Body of pancreas (tissue), 4 donors: ENCODE results near the gene HNF1A. TPM values are rescaled to one million over a fixed set of nuclear protein-coding genes. Genes with fewer than 3 reads are reported as not detected.
A peak's percentile ranks its signal among the peaks of the same experiment; 100 is the strongest.

Experiments
- ATAC-seq: fragments of 150-250 bp; one replicate; pipeline ENCODE4 v1.9.1; 2016
- DNase-seq, 4 donors: peaks; one replicate each; pipeline ENCODE4 v3.0.0-alpha.2; 2019
- H3K27ac ChIP-seq, 4 donors: fragments of 200-600 bp; sonication (generic); 1 replicate in 3 of 4; 2 replicates in 1 of 4; pipeline versions ENCODE4 v1.5.1 to v1.6.1; 2016 to 2019; ENCODE audit warnings: mild to moderate bottlenecking in 1 of 4, mixed read lengths in 1 of 4, moderate library complexity in 1 of 4
- H3K27me3 ChIP-seq, 2 donors: fragments of 200-600 bp; sonication (generic); one replicate each; pipeline ENCODE4 v1.6.0; 2016; ENCODE audit warnings: mild to moderate bottlenecking in 1 of 2
- H3K36me3 ChIP-seq, 2 donors: fragments of 200-600 bp; sonication (generic); replicated peaks in 1 of 2; 2 replicates each; pipeline ENCODE4 v1.5.1; 2016; ENCODE audit warnings: low read depth in 2 of 2; ENCODE audit not compliant: insufficient read depth in 1 of 2
- H3K4me1 ChIP-seq: fragments of 200-600 bp; sonication (generic); one replicate; pipeline ENCODE4 v1.6.0; 2016
- H3K4me3 ChIP-seq, 2 donors: fragments of 200-600 bp; sonication (generic); 1 replicate in 1 of 2; 2 replicates in 1 of 2; pipeline ENCODE4 v1.5.1; 2016 to 2019
- H3K9me3 ChIP-seq, 3 donors: fragments of 200-600 bp; sonication (generic); 1 replicate in 2 of 3; 2 replicates in 1 of 3; pipeline ENCODE4 v1.5.1; 2016
- POLR2A ChIP-seq, 3 donors: fragments of 450-650 bp; IDR thresholded peaks; one replicate each; pipeline ENCODE4 v1.6.1; 2016; ENCODE audit warnings: antibody characterized with exemption in 3 of 3, mild to moderate bottlenecking in 2 of 3
- WGBS, 2 donors: methylation state at CpG; one replicate each; pipeline ENCODE4 v1.1.5; 2017; 5-methylcytosine and 5-hydroxymethylcytosine counted together
- intact Hi-C: fragments of 100-400 bp; cut with DNase I; formaldehyde crosslinking; loops from one replicate; pipeline ENCODE4 v1.15.1; 2023
- total RNA-seq, 2 donors: library from RNA; depleted of rRNA; stranded (reverse); fragments of >200 nt; gene quantifications; one replicate each; pipeline ENCODE4 v1.1.0, GENCODE V29; 2016
- TF ChIP-seq, protein P1 (sequence below), 7 experiments: fragments of 450-650 bp in 4 of 7; fragments of 200-600 bp in 3 of 7; sonication (generic) in 3 of 7; IDR thresholded peaks; one replicate each; pipeline ENCODE4 v1.5.1; 2016 to 2019; ENCODE audit warnings: antibody characterized with exemption in 7 of 7

Gene HNF1A
- total RNA-seq, 2 donors from 2014 or later, result 11.9 to 13.2 TPM

DNA sequence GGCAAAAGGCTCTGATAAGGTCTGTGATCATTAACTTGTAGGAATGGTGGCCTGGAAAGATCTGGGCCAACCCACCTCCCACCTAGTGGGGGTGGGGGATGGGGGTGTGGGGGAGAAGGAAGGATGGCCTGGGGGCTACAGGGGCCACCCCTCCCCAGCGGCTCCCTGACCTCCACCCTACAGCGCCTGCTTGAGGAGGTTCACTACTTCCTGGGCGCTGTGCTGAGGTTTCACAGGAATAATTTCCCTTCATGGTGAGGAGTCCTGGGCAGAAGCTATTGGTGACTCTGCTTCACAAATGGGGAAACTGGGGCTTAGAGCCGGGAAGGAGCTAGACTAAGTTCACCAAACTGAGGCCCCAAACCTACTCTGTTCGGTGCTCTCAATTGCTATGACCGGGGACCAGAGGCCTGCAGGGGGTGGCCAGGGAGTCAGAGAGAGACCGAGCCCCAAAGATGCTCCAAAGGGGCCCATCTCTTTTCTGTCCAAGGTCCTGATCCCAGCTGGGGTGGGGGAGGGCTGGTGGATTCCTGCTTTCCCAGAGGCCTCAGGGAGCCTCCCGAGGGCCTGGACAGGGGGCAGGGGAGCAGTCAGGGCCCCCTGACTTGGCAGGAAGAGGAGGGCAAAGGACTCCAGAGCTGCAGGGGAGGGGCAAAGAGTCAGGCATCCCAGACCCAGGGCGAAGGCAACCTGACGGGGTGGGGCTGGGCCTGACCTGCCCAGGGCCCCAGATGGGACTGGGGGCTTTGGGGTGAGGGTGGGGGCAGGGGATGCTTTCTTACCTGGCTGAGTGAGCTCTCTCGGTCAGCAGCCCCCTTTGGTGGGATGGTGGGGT, 1.7 kb downstream of the HNF1A start:
- intact Hi-C loops, result no loop called here
- DNase-seq, result peak in 2 of 4 donors; percentile 27 to 49
- 21% methylated on average over 6 to 11 of the region's 11 CpGs for WGBS, 2 donors
- Histone ChIP-seq H3K27me3 (no peaks in the 10 kb centered on the region), H3K27ac (peak overlapping the region; percentile 81 to 88 (median 82)), H3K9me3 (no peaks in the 10 kb centered on the region), H3K36me3 (no peaks in the 10 kb centered on the region), H3K4me3 (peak overlapping the region; percentile 42 to 65), H3K4me1 (peaks cover 64% of the 10 kb centered on the region)
- no peak for ATAC-seq
- no peak for TF ChIP-seq POLR2A (IDR thresholded peaks at IDR 0.05)
- TF ChIP-seq, protein P1, sequence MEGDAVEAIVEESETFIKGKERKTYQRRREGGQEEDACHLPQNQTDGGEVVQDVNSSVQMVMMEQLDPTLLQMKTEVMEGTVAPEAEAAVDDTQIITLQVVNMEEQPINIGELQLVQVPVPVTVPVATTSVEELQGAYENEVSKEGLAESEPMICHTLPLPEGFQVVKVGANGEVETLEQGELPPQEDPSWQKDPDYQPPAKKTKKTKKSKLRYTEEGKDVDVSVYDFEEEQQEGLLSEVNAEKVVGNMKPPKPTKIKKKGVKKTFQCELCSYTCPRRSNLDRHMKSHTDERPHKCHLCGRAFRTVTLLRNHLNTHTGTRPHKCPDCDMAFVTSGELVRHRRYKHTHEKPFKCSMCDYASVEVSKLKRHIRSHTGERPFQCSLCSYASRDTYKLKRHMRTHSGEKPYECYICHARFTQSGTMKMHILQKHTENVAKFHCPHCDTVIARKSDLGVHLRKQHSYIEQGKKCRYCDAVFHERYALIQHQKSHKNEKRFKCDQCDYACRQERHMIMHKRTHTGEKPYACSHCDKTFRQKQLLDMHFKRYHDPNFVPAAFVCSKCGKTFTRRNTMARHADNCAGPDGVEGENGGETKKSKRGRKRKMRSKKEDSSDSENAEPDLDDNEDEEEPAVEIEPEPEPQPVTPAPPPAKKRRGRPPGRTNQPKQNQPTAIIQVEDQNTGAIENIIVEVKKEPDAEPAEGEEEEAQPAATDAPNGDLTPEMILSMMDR (IDR thresholded peaks at IDR 0.05), result no peak

DNA sequence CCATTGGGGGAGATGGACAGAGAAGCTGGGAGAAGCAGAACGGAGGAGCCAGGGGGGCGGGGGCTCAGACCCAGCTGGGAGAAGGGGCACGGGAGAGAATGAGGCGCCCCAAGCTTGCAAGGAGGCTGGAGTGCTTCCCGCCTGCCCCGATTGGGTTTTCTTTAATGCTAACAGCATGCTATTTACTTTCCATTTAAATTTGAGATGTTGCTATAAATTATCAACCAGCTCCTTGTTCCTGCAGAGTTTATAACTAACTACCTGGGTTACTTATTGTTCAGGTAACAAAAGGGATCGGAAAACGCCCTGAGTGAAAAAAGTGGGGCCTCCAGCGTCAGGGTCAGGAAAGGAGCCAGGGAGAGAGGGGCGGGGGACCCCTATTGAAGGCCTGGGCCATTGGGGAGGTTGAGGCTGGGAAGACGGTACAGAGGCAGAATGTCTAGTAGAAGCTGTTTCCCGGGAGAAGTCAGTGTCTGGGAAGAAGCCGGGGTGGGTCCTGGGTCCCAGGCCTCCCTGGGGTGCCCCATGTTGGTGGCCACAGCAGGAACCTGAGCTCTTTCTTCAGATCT, 2.5 kb downstream of the HNF1A start:
- H3K9me3 ChIP-seq, result no peaks in the 10 kb centered on the region
- intact Hi-C loops, result no loop called here
- TF ChIP-seq, protein P1 (IDR thresholded peaks at IDR 0.05), result no peak
- TF ChIP-seq POLR2A (IDR thresholded peaks at IDR 0.05), result peak in 2 of 3 donors; percentile 60 to 70
- no peaks in the 10 kb centered on the region for H3K27me3 ChIP-seq
- peak; percentile 33 to 68 (median 43) for DNase-seq
- no peaks in the 10 kb centered on the region for H3K36me3 ChIP-seq
- WGBS, 2 donors, result 7 to 20% methylated on average over 13 of the region's 13 CpGs
- ATAC-seq, result peak; percentile 47
- H3K4me3 ChIP-seq, result peak overlapping the region; percentile 42 to 65
- peaks cover 70% of the 10 kb centered on the region for H3K4me1 ChIP-seq
- H3K27ac ChIP-seq, result peak overlapping the region; percentile 81 to 88 (median 82)

DNA sequence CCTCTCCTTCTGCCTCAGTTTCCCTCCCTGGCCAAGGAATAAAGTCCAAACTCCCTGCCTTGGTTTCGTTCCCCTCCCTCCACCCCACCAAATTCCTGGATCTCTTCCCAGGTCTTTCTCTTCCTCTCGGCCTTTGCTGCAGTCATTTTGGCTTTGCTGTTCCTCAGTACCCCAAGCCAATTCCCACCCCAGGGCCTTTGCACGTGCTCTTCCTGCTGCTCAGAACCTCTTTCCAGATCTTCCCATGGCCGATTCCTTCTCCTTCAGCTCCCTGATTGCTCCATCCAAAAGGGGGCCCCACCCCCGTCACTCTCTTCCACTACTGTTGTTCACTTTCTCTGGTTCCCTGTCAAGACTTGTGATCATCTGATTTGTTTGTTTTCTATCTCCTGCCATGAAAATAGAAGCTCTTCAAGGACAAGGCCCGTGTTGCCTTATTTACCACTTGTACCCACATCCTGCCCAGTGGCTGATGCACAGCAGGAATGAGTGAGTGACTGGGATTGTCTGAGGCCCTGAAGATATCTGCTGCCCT, 3.1 kb downstream of the HNF1A start:
- no peaks in the 10 kb centered on the region for H3K9me3 ChIP-seq
- no peaks in the 10 kb centered on the region for H3K27me3 ChIP-seq
- intact Hi-C loops, result no loop called here
- H3K36me3 ChIP-seq, result no peaks in the 10 kb centered on the region
- 12 to 21% methylated on average over 6 of the region's 6 CpGs for WGBS, 2 donors
- ATAC-seq, result no peak
- H3K4me1 ChIP-seq, result peaks cover 71% of the 10 kb centered on the region
- DNase-seq, result no peak
- TF ChIP-seq, protein P1 (IDR thresholded peaks at IDR 0.05), result no peak
- no peak for TF ChIP-seq POLR2A (IDR thresholded peaks at IDR 0.05)
- peak overlapping the region; percentile 81 to 88 (median 82) for H3K27ac ChIP-seq
- no peak overlapping the region for H3K4me3 ChIP-seq

DNA sequence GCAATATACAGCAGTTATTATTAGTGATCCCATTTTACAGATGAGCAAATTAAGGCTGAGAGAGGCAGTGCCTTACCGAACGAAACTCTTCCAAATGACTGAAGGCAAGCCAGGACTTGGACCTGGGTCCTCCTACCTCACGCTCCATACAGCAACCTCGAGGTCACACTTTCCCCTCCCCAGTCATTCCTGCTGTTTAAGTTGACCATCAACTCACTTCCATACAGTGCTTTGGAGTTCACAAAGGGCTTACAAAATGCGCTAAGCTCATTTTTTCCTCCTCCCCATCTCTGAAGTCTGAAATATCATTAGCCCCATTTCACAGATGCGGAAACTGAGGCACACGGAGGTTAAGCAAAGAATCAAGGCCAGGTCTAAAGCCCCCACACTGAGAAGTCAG, 4.3 kb downstream of the HNF1A start:
- DNase-seq (no peak), ATAC-seq (no peak)
- TF ChIP-seq POLR2A (IDR thresholded peaks at IDR 0.05), result no peak
- TF ChIP-seq, protein P1 (IDR thresholded peaks at IDR 0.05), result no peak
- Histone ChIP-seq H3K27me3 (no peaks in the 10 kb centered on the region), H3K4me3 (no peak overlapping the region), H3K36me3 (no peaks in the 10 kb centered on the region), H3K27ac (peak overlapping the region in 3 of 4 donors; percentile 37 to 88 (median 81)), H3K4me1 (peaks cover 60% of the 10 kb centered on the region), H3K9me3 (no peaks in the 10 kb centered on the region)
- WGBS, 2 donors, result 70 to 75% methylated on average over 7 of the region's 7 CpGs
- intact Hi-C loops, result no loop called here
